Measurements from ENCODE around the gene CAMK2B.

CAMK2B gene

GRCh38 chr7:44167920-44168319 lies 157.5 kb downstream of the CAMK2B start:
- no peak for DNase-seq (ENCODE audit: low read depth in 2 of 2)
